Mucosa of rectum (tissue), 2 donors: ENCODE results near the gene OR8I2.
"Not testable (repeated sequence)": the region's sequence is repeated elsewhere in the genome, so short reads cannot be mapped to it uniquely, and the experiment has no call there.

Source experiments
- H3K27ac ChIP-seq, 2 donors: one replicate each; pipeline ENCODE4 v1.7.0; 2013; ENCODE audit warnings: inconsistent platforms in 2 of 2, low read depth in 2 of 2, low read length in 2 of 2
- H3K27me3 ChIP-seq, 2 donors: one replicate each; pipeline ENCODE4 v1.7.0; 2013; ENCODE audit warnings: low read length in 2 of 2; ENCODE audit not compliant: control insufficient read depth in 2 of 2, insufficient read depth in 2 of 2
- H3K36me3 ChIP-seq, 2 donors: one replicate each; pipeline ENCODE4 v1.7.0; 2013; ENCODE audit warnings: low read length in 2 of 2; ENCODE audit not compliant: control insufficient read depth in 2 of 2, insufficient read depth in 2 of 2
- H3K4me1 ChIP-seq, 2 donors: one replicate each; pipeline ENCODE4 v1.7.0; 2013; ENCODE audit warnings: low read length in 2 of 2, mild to moderate bottlenecking in 1 of 2; ENCODE audit not compliant: control insufficient read depth in 2 of 2, insufficient read depth in 2 of 2
- H3K4me3 ChIP-seq, 2 donors: one replicate each; pipeline ENCODE4 v1.7.0; 2013; ENCODE audit warnings: low read length in 2 of 2
- H3K9ac ChIP-seq, 2 donors: one replicate each; pipeline ENCODE4 v1.7.0; 2013; ENCODE audit warnings: low read length in 2 of 2, low read depth in 1 of 2, mild to moderate bottlenecking in 1 of 2
- H3K9me3 ChIP-seq, 2 donors: one replicate each; pipeline ENCODE4 v1.7.0; 2013; ENCODE audit warnings: low read length in 2 of 2; ENCODE audit not compliant: control insufficient read depth in 2 of 2
- donor health status: healthy.
- donor health status: Normal muscosa, but diverticular disease.

OR8I2 gene

DNA sequence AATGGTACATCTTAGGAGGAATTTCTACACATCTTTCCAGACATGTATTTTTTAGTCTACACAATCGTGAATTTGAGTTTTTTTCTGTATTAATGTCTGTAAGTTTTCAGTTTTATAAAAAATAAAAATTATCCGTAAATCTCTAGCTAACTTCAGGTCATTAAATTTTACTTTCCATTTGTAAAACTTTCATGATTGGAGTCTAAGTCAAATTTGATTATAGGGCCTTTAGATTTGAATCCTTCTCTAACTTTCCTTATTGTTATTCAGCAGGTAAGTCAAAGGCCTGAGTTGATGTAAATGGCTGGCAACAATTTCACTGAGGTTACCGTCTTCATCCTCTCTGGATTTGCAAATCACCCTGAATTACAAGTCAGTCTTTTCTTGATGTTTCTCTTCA lies at the start of gene OR8I2:
Gene OR8I2, plus strand, starts transcription at position 301 of the 400 bp plus-strand sequence. Its CDS starts 0 bp downstream, at position 301.
- H3K4me3 ChIP-seq = no peak within 1 kb of the TSS
- no peaks in the 10 kb centered on the region for H3K27me3 ChIP-seq
- no peak within 1 kb of the TSS for H3K27ac ChIP-seq
- no peaks in the 10 kb centered on the region for H3K4me1 ChIP-seq
- no peaks in the 10 kb centered on the region for H3K36me3 ChIP-seq
- H3K9ac ChIP-seq = no peak within 1 kb of the TSS
- no peaks in the 10 kb centered on the region for H3K9me3 ChIP-seq

GRCh38 chr11:56045538-56045937 lies 47.6 kb upstream of the OR8I2 start:
- no peaks in the 10 kb centered on the region for H3K9me3 ChIP-seq
- no peak overlapping the region for H3K27ac ChIP-seq
- H3K9ac ChIP-seq = no peak overlapping the region
- H3K27me3 ChIP-seq = no peaks in the 10 kb centered on the region
- H3K4me3 ChIP-seq = no peak overlapping the region
- H3K4me1 ChIP-seq = no peaks in the 10 kb centered on the region
- H3K36me3 ChIP-seq = no peaks in the 10 kb centered on the region

DNA sequence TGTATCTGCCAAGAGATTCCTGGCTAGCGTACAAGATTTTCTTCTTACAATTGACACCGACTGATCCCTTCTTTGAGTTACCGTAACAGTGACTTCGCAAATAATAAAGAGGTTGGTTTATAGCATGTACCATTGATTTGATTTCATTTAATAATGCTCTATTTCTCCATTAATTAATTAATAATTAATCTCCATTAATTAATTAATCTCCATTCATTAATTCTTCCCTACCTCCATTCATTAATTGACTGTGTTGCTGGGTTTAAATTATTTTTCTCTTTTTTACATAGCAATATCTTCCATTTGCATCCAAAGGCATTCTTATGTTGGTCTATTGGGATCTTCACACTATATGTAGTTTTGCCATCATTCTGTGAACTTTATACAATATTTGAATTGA lies 44.6 kb upstream of the OR8I2 start:
- Histone ChIP-seq H3K4me3 (no peak overlapping the region), H3K27me3 (no peaks in the 10 kb centered on the region), H3K4me1 (no peaks in the 10 kb centered on the region), H3K27ac (no peak overlapping the region), H3K9ac (no peak overlapping the region), H3K36me3 (no peaks in the 10 kb centered on the region), H3K9me3 (no peaks in the 10 kb centered on the region)

- no peaks in the 10 kb centered on the region for H3K36me3 ChIP-seq
- no peaks in the 10 kb centered on the region for H3K27me3 ChIP-seq
- H3K4me3 ChIP-seq = no peak overlapping the region
- no peaks in the 10 kb centered on the region for H3K9me3 ChIP-seq
- no peak overlapping the region for H3K27ac ChIP-seq
- H3K9ac ChIP-seq = no peak overlapping the region
- H3K4me1 ChIP-seq = no peaks in the 10 kb centered on the region
These were observed 43.6 kb upstream of the OR8I2 start for GRCh38 chr11:56049487-56049886.

GRCh38 chr11:56056366-56056765 lies 36.7 kb upstream of the OR8I2 start:
- not testable (repeated sequence) for H3K27ac ChIP-seq, H3K4me3 ChIP-seq, H3K4me1 ChIP-seq, H3K36me3 ChIP-seq, H3K9me3 ChIP-seq, H3K9ac ChIP-seq, H3K27me3 ChIP-seq

GRCh38 chr11:56057661-56058237 lies 35.4 kb upstream of the OR8I2 start:
- not testable (repeated sequence) for H3K9ac ChIP-seq, H3K4me1 ChIP-seq, H3K4me3 ChIP-seq, H3K27ac ChIP-seq, H3K9me3 ChIP-seq, H3K36me3 ChIP-seq, H3K27me3 ChIP-seq

GRCh38 chr11:56058260-56058780 lies 34.8 kb upstream of the OR8I2 start:
- H3K4me3 ChIP-seq, H3K36me3 ChIP-seq, H3K27me3 ChIP-seq, H3K9ac ChIP-seq, H3K9me3 ChIP-seq, H3K27ac ChIP-seq, H3K4me1 ChIP-seq: not testable (repeated sequence)

GRCh38 chr11:56066980-56067379 lies 26.1 kb upstream of the OR8I2 start:
- no peak overlapping the region for H3K4me3 ChIP-seq
- no peaks in the 10 kb centered on the region for H3K27me3 ChIP-seq
- H3K4me1 ChIP-seq = no peaks in the 10 kb centered on the region
- no peaks in the 10 kb centered on the region for H3K36me3 ChIP-seq
- H3K27ac ChIP-seq = no peak overlapping the region
- H3K9me3 ChIP-seq = no peaks in the 10 kb centered on the region
- no peak overlapping the region for H3K9ac ChIP-seq

DNA sequence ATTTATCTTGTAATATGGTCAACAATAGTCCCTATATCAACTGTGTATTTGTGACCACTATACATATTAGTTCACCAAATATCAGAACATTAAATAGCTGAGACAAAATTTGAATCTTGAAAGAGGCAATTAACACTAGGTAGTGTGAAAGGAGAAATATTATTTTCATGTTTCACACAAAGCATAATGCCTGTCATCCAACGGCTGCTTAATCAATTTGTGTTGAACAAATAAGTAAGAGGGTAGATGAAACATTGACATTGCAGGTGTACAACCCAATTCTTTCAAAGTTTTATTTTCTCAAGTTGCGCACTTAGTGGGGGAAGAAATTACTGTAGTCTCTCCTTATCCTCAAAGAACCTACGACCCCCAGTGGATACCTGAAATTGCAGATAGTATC lies 3.4 kb upstream of the OR8I2 start:
- no peak overlapping the region for H3K4me3 ChIP-seq
- H3K27me3 ChIP-seq = no peaks in the 10 kb centered on the region
- H3K9ac ChIP-seq = no peak overlapping the region
- no peaks in the 10 kb centered on the region for H3K4me1 ChIP-seq
- no peaks in the 10 kb centered on the region for H3K9me3 ChIP-seq
- H3K27ac ChIP-seq = no peak overlapping the region
- no peaks in the 10 kb centered on the region for H3K36me3 ChIP-seq

- Histone ChIP-seq H3K36me3 (no peaks in the 10 kb centered on the region), H3K27ac (no peak within 1 kb of the TSS), H3K4me3 (no peak within 1 kb of the TSS), H3K9me3 (no peaks in the 10 kb centered on the region), H3K4me1 (no peaks in the 10 kb centered on the region), H3K27me3 (no peaks in the 10 kb centered on the region), H3K9ac (no peak within 1 kb of the TSS)
These were observed 10.2 kb downstream of the OR8I2 start, which contains the start of gene OR8H2 for GRCh38 chr11:56103210-56103737. OR8H2 (plus strand) TSS chr11:56103687; CDS start chr11:56105043, 1,356 bp downstream.
